NCI-H187 (cell line): ENCODE results near the gene CXorf66.
"Not testable (repeated sequence)": the region's sequence is repeated elsewhere in the genome, so short reads cannot be mapped to it uniquely, and the experiment has no call there.

ENCODE experiments used
- DNase-seq, 2 experiments: peaks; one replicate each; lab custom pipeline; 2025; lab: John Stamatoyannopoulos, UW

The CXorf66 gene

DNA sequence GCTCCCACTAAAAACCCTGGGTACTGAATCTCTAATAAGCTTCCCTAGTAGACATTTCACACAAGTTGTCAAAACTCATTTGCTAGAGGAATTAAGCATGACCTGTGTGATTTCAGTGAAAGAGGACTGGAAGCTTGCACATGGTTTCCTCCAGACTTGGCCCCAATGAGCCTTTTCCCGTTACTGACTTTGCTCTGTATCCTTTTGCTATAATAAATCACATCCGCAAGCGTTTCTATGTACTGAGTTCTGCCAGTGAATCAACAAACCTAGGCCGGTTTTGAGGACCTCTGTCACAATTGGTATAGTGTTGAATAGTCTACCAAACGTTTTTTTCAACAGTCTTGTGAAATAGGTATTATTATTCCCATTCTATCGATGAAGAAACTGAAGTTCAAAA is 40.6 kb downstream of the CXorf66 start:
- DNase-seq = no peak

- DNase-seq = no peak
Observed at GRCh38 chrX:139924069-139924695, 41.1 kb downstream of the CXorf66 start.

- DNase-seq = not testable (repeated sequence)
Observed at GRCh38 chrX:139921142-139921541, 44.2 kb downstream of the CXorf66 start.

DNA sequence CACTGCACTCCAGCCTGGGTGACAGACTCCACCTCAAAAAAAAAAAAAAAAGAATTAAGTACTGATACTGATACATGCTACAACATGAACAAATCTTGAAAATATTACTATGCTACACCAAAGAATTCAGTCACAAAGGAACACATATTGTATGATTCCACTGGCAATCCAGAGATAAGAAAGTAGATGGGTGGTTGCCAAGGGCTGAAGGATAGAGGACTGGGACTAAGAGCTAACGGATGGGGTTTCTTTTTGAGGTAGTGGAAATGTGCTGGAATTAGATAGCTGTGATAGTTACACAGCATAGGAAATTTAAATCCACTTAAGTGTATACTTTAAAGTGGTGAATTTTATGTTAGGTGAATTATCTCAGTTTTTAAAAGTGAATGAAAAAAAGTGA is 45.0 kb downstream of the CXorf66 start:
- no peak for DNase-seq

DNA sequence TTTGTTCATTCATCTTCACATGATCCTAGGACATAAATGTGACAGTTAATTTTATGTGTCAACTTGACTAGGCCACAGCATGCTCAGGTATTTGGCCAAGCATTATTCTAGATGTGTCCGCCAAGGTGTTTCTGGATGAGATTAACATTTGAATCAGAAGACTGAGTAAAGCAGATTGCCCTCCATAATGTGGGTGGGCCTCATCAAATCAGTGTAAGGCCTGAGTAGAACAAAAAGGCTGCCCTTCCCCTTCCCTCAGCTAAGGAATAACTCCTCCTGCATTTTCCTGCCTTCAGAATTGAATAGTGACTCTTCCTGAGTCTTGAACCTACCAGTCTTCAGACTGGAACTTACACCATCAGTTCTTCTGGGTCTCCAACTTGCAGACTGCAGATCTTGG is 50.9 kb downstream of the CXorf66 start:
- DNase-seq = no peak

GRCh38 chrX:139909712-139910111 is 55.6 kb downstream of the CXorf66 start:
- no peak for DNase-seq

GRCh38 chrX:139907078-139907477 is 58.2 kb downstream of the CXorf66 start:
- no peak for DNase-seq

DNA sequence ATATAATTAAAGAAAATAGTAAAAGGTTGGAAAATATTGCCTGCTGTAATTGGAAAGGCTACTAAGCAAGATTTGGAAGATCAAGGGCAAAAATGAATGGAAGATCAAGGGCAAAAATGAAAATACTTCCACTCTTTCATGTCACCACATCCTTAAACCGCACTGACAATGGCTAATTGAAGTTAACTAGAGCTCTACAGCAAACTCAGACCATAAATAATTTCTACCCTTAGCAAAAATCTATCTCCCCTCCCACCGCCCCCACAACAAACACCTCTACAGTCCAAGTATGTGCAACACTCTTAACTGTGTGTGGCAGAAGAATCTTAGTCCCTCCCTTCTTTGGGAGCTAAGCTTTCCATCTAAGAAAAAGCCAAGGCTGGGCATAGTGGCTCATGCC is 59.6 kb downstream of the CXorf66 start:
- DNase-seq = no peak
